HG02571 (cell line): ENCODE measurements around the gene CDY2A.
"Not testable (repeated sequence)": the region's sequence is repeated elsewhere in the genome, so short reads cannot be mapped to it uniquely, and the experiment has no call there.

Source experiments
- ATAC-seq: cut with Tn5 transposase; IDR thresholded peaks from one replicate; pipeline ENCODE4 v1.9.1; 2021; ENCODE audit warnings: mild to moderate bottlenecking, moderate library complexity; ENCODE audit not compliant: unreplicated experiment

Gene CDY2A, protein sequence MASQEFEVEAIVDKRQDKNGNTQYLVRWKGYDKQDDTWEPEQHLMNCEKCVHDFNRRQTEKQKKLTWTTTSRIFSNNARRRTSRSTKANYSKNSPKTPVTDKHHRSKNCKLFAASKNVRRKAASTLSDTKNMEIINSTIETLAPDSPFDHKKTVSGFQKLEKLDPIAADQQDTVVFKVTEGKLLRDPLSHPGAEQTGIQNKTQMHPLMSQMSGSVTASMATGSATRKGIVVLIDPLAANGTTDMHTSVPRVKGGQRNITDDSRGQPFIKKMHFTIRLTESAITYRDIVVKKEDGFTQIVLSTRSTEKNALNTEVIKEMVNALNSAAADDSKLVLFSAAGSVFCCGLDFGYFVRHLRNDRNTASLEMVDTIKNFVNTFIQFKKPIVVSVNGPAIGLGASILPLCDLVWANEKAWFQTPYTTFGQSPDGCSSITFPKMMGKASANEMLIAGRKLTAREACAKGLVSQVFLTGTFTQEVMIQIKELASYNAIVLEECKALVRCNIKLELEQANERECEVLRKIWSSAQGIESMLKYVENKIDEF

DNA sequence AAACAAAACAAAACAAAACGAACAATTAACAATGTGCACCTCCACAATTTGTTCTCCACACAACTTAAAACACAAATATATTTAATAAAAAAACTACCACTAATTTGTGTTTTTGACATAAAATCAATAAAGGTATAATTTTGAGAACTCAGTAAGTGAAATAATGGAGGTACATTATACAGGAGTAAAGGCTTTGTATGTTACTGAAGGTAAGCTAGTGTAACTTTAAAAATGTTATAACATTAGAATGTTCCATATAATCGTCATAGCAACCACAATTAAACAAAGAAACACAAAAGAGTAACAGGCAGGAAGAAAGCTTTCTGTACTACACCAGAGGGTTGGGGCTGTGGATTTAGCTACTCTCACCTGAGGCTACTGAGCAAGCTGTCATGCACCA, at the start of gene CDY2A:
Gene CDY2A, plus strand, starts transcription at position 301 of the 400 bp plus-strand sequence. CDS start 328 bp downstream, outside the sequence.
- not testable (repeated sequence) for ATAC-seq

DNA sequence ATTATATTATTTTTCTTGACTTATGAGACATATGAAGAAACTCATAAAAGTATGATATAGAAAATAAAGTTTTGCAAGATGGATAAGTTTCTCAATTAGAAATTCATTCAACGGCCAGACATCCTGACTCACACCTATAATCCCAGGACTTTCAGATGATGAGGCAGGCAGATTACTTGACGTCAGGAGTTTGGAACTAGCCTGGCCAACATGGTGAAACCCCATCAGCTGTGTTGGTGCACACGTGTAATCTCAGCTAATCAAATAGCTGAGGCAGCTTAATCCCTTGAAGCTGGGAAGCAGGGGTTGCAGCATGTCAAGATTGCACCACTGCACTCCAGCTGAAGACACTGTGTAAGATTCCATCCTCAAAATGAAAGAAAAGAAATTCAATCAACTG, 28.0 kb upstream of the CDY2A start:
- not testable (repeated sequence) for ATAC-seq

DNA sequence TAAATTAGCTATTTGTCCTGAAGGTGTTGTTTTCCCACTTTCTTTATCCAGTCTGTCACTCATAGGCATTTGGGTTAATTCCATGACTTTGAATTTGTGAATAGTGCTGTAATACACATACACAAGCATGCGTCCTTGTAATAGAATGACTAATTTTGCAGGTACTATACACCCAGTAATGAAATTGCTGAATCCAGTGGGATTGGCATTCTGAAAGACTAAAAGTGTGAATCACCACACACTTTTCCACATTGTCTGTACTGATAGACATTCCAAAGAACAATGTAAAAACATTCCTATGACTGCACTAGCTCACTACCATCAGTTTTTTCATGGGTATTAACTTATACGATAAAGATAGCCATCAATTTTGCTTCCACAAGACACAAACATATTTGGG, 27.3 kb upstream of the CDY2A start:
- not testable (repeated sequence) for ATAC-seq

DNA sequence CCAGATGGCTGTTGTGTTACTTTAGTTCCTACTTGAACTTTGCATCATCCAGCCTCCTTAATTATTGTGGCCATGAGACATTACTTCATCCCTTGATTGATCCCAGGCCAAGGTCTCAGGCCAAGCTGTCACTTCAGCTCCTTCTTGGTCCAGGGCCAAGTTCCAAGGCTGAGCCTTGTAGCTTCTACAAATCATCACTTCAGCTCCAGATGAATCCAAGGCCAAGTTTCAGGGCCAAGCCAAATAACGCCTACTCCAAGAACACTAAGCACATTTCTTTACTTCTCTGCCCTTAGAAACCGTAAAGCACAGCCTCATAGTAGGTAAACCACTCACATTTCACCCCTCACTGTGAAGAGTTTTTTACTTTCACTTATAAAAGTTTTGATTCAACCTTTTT, 1.7 kb upstream of the CDY2A start:
- ATAC-seq, result not testable (repeated sequence)

DNA sequence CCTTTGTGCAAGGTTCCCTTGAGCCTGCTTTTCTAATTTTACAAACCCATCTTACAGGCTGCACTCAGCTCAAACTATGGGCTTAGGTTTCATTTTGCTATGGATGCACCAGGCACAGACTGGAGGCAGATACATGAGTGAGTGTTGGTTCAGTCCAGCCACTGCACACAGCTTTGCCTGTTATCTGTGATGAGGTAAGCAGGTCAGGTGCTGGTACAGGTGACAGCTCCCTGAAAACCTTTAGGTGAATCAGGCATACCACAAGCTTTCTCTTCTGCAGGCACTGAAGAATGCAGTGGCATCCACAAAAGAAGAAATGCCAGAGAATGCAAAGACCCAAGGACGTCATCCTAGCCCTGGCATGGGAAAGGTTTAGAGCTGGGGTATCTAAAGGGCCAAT, 3.3 kb downstream of the CDY2A start:
- ATAC-seq, result not testable (repeated sequence)

DNA sequence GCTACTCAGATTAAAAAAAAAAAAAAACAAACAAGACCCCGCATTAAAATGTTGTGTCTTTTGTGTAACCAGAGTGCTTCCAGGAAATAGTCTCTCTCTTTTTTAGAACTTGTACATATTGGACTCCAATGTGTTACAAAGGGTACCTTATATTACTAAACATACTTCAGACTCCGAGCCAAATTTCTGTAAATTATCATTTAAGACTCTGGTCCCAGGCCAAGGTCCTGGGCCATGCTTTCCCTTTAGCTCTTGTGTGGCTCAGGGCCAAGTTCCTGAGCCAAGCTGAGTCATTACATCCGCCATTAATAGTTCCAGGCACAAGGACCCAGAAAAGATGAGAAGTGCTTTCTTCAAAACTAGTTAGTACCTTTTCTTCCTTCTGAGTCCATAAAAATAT, 4.6 kb downstream of the CDY2A start:
- ATAC-seq, result not testable (repeated sequence)

DNA sequence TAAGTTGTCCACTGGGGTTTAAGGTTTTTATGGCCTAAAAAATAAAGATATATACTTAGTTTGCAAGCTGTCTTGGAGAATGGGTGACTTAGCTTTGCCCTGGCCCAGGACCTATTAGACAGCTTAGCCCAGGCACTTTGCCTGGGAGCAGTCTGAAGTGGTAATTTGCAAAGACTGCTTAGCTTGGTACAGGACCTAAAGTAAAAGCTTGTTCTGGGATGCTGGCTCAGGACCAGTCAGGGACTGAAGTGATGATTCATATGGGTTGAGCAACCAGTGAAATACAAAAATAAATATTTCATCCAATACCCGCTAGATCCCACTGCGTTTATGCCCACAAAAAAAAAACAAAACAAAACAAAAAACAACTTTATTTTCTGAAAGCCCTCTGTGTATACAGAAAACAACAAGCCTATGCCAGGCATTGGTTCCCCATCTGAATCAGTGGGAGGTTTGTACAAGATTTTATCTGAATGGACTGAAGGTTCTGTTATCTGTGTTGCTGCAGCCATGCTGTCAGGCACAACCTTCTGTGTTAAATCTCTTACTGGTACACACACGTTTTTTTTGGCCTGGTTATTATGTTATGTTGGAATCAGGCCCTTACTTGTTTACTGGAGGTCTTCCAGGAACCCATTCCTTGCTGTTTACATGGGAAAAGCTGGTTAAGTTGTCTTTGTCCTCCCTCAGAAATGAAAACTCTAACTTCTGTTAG, 8.7 kb downstream of the CDY2A start:
- ATAC-seq, result not testable (repeated sequence)

DNA sequence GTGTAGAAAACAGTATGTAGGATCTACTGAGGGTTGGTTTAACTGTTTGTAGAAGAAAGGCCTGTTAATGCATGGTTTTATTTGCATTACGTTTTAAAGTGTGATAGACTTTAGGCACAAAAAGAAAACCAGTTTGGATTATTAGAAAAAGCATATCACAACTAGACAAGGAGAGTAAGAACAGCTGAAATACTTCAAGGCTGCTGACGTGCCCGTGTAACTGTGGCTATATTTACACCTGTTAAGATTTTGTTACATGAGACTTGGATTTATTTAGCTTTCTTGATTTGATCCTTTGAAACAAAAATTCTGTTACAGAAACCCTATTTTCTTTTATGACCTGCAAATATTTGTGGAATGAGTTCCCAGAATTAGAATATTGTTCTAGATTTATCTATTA, 9.3 kb downstream of the CDY2A start:
- ATAC-seq, result not testable (repeated sequence)

DNA sequence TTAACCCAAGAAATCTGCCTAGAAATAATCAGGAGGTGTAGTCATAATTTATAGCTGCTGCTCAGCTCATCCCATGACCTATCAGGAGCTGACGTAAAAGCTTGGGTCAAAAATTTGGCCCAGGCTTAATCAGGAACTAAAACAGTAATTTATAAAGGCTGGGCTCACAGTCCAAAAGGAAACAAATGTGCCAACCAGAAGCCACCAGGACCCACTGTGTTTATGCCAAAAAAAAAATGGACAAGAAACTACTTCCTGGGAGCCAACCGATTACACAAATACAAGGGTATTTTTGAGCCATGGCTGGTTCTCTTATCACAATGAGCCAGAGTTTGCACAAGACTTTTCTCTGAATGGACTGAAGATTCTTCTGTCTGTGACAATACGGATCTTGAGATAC, 19.4 kb downstream of the CDY2A start:
- ATAC-seq, result not testable (repeated sequence)

DNA sequence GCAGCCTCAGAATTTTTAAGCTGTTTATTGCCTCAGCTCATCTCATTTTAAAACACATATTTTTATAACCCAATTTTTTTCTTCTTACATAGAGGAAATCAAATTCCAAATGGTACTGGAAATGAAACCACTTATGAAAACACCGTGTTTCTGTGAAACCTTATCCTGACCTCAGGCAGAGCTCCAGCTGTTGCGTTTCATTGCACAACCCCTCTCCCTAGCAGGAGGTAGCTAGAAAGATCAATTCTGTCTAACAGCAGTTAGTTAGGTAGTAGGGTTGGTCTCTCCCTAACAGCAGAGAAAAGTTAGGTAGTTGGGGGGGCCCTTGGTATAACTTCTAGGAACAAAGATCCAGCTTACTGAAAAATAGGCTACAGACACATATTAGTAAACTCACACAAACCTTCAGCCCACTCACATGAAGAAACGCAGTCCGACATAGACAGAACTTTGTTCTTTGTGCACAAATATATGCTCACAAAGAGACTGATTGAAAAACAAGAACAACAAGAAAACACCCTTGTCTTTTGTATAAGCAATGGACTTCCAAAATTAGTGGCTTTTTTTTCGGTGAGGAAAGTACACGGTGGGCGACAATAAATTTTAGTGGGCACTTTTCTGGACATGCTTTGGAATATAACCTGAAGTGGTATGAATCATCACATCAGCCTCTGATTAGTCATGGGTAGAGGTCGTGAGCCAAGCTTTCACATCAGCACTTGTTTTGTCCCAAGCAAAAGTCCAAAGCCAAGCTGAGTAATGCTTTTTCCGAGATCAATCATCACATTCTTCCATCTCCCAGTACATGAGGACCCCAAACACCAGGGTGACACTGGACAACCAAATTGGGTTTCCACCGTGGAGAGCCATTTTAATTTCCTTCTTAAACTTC, 22.8 kb downstream of the CDY2A start:
- ATAC-seq, result not testable (repeated sequence)

DNA sequence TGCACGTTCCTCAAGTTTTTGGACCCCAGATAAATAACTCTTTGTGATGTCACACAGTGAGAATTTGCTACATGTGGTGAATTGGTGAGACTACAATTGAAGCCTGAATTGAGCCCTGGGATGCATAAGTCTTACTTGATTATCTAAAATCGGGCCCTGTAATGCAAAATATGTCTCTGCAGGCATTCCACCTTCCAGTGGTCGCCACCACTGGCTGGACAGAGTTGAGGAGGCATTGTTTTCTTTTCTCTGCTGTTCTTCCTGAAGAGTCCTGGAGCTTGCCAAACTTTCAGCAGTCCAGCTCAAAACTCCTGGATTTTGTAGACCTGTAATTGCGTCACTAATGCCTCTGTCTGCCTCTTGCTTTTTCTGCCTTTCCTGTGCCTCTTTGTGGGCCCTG, 23.5 kb downstream of the CDY2A start:
- not testable (repeated sequence) for ATAC-seq

DNA sequence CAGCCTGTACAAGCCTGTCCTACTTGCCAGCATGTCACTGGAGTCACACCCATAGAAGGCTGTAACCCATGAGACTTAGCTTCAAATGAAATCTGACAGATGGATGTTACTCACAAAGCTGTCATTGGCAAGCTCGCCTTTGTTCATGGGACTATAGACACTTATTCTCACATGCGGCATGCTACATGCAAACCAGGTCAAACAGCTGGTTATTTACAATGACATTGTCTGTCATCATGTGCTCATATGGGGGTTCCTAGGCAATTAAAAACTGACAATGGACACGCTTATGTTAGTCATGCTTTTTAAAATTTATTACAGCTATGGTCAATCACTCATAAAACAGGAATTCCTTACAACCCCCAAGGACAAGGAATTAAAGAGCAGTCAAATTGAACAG, 30.9 kb downstream of the CDY2A start:
- ATAC-seq, result not testable (repeated sequence)

DNA sequence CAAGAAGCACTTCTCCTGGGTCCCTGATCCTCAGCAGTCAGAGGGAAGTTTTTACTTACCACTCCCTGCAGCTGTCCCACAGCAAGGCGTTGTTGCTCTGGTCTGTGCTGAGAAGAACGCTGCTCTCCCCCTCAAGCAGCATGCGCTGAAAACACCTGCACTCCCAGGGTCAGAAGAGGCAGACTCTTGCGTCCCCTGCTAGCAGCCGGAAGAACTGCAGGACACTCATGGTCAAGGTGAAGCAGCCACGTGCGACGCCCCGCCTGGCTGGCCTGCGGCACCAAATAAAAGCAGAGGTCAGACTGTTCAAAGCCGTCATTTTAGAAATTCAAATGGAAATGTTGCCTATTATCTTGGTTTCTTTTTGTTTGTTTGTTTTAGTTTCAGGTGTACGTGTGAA, 47.9 kb downstream of the CDY2A start:
- not testable (repeated sequence) for ATAC-seq
